TTC549 (cell line): ENCODE results near the gene BRPF3.

ENCODE experiments used
- FAIRE-seq: peaks from 2 replicates; lab custom pipeline; 2012; peaks lifted over from hg19 to GRCh38; lab: Jason Lieb, UNC

The BRPF3 gene

DNA sequence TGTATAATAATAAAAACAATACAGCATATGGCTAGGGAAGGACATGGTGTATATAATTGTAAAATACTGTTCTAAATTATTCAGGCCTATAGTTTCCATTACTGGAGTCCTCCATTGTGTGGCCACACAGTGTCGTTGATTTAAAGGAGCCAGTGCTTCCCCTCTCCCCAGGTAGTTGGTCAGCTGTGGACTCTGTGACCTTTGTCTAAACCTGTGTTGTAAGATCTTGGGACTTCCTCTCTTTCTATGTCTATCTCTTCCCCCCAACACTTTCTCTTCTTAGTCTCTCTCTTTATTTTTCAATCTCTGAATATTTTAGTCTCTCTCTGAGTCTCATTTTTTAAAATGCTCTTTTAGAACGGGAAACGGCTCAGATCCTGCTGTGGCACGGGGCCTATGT lies 35.6 kb downstream of the BRPF3 start:
- FAIRE-seq: no peak

DNA sequence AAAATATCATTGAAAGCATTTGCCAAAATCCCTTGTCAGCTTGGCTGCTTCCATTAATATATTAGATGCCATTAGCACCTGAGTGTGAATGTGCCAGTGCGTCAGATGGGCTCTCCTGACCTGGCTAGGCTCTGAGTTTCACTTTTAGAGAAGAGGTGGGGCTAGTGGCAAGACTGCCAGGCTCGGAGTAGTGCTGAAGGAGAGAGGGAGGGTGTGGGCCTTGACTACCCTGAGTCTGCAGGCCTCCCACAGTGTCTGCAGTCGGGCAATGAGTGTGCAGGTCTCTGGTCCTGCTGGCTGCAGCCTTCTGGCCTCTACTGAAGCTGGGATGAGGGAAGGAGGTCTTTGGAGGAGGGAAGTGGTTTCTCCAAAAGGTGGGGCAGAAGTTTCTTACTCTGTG lies 38.8 kb downstream of the BRPF3 start:
- no peak for FAIRE-seq

DNA sequence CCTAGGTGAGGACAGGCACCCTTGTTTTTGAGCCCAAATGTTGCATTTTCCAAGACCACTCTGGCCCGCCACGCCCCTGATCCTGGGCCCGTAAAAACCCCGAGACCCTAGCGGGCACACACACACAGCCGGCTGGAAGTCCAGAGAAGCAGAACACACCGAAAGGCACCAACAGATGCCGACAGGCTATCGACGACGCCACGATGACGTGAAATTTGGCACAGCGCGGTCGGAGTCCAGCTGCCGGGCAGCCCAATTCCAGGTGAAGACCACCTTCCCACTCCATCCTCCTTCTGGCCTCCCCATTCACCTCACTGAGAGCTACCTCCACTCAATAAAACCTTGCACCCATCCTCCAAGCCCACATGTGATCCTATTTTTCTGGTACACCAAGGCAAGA lies 39.3 kb downstream of the BRPF3 start:
- no peak for FAIRE-seq

DNA sequence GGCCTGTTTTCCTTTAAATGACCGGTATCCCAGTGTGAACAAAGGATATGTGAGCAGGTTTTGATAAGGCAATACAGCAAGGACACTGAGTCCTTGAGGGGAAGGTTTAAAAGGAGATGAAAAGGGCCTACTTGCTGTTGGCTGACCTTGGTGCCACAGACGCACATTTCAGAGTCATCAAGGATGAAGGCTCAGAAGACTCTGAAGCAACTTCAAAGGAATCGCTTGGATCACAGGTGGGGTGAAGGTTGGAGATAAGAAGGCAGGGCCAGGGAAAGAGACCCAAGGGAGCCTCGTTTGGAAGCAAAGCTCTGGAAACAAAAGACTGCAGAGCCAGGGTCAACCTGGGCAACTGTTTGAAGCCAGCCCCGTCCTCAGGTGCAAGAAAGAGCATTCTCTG lies 43.2 kb downstream of the BRPF3 start:
- FAIRE-seq: no peak

DNA sequence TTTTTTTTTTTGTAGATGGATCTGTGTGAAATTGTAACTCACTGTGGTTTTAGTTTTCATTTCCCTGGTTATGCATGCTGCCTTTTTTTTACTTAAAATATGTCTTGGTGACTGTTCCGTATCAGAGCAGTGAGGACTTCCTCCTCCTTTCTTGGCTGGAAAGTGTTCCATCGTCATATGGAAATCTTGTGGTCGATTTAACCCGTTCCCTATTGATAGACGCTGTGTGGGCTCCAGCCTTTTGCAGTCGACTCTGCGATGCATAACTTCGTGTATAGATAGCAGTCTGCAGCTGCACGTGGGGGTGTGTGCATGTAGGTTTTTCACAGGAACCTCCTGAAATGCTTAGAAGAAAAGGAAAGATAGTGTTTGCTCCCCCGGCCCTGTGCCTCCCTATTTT lies 45.2 kb downstream of the BRPF3 start:
- no peak for FAIRE-seq

DNA sequence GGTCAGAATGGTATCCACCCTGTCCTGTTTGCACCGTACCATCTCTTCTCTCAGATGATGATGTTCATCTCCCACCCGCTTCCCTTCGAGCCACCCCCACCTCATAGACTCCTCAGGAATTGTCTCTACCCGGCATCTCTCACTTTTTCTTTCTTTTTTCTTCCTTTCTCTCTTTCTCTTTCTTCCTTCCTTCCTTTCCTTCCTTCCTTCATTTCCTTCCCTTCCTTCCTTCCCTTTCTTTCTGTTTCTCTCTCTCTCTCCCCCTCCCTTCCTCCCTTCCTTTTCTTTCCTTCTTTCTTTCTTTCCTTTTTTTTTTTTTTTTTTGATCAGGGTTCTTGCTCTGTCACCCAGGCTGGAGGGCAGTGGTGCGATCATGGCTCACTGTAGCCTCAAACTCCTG lies 45.6 kb downstream of the BRPF3 start:
- FAIRE-seq: no peak

DNA sequence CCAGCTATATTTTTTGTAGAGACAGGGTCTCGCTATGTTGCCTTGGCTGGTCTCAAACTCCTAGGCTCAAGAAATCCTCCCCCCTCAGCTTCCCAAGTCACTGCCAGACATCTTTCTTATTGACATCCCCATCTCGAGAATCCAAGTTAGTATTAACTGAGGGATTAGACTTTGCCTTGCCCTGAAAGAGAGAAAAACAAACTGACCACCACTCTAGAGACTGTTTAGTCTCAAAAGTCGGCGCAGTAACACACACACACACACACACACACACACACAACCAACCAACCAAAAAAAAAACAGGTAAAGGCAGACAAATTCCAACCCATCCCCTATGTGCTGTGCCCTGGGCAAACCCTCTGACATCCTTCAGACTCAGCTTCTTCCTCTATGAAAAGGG lies 46.1 kb downstream of the BRPF3 start:
- no peak for FAIRE-seq

DNA sequence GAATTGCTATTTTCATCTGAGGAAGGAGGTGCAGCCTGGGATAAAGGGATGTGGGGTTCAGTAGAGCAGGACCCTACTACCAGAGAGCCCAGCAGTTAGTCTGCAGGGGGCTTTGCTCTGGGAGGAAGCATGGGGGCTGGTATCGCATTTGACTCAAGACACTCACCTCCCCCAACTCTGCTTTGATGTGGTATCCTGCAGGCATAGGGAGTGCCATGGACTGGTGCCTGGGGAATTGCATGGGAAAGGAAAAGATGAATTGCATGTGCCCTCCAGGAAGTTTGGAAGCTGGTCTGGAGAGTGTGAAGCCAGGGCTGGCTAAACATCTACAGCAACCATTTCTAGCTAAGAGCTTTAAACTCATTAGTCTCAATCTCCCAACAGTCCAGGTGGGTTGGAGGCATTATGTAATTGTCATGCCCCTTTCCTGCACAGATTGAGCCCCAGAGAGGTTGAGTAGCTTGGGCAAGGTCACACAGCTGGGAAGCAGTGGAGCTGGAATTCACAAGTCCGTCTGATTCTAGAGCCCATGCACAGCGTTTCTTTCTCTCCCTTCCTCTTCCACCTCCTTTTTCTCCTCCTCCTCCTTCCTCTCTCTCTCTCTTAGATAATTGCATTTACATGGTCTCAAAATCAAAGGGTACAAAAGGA lies 47.1 kb downstream of the BRPF3 start:
- no peak for FAIRE-seq

GRCh38 chr6:36244641-36245280 lies 48.2 kb downstream of the BRPF3 start:
- no peak for FAIRE-seq

- no peak for FAIRE-seq
Observed at GRCh38 chr6:36245572-36246061, 49.1 kb downstream of the BRPF3 start.

DNA sequence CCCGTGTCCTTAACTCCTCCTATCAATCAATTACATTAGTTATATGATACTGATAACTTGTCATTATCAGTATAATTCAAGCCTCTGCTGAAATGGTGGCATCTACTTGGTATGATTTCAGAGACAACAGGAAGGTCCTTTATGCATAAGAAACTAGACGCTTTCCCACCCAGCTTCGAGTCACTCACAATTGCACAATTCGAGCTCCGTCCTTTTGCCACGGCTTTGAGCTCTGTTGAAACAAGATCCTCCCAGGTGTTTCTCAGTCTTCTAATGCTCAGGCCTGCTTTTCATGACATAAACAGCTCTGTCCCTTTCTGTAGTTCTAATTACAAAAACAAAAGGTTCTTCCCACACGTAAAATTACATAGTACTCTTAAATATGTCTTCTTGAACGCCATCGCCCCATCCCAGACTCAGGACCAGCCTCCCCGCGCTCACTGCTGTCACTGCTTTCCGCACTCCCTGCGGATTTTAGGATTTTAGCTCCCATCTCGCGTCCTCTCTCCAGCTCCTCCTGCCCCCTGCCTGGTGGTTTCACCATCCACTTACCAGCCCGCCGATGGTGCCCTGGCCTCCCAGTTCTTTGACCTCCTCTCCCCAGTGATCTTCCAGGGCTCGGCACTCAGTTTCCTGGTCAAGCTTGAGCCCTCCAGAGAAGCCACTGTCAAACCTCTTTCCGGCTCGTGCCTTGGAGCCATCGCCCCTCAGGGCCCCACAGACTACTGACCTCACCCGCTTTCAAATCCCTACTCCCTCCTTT lies 50.1 kb downstream of the BRPF3 start:
- no peak for FAIRE-seq

DNA sequence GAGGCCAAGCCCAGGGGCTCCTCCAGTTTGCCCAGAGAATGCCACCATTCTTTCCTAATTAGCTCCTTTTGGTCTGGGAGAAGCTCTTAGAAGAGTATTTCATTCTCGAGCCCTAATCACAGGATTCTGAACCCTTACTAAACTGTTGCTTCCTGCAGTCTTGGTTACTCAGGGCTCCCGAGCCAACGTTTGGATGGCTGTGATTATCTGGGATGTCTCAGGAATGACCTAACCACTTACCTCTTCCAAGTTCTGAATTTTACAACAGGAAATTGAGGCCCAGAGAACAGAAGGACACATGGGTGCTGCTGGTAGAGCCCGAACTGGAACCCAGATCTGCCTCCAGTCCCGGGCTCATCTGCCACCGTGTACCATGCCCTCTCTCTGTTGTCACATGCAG lies 51.1 kb downstream of the BRPF3 start:
- no peak for FAIRE-seq

DNA sequence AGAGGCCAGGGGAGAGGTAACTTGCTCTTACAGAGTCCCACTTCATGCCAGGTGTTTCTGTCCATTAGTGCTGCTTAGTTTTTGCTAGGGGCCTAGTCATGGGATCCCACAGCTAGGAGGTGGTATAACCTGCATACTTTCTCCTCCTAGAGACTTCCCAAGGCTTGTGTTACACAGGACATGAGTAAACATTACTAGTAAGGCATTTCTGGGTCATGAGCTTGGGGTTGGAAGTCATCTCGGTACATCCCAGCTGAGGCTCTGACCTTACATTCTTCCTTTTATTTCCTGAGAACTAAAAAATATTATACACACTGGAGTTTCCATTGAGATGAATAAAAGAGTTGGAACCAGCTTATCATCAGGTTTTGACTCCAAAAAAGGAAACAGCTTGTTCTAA lies 52.4 kb downstream of the BRPF3 start:
- FAIRE-seq: no peak

GRCh38 chr6:36249536-36249935 lies 53.0 kb downstream of the BRPF3 start:
- FAIRE-seq: no peak

- no peak for FAIRE-seq
Observed at GRCh38 chr6:36252005-36252404, 55.5 kb downstream of the BRPF3 start.

- FAIRE-seq: no peak
Observed at GRCh38 chr6:36263390-36264000, 67.0 kb downstream of the BRPF3 start.

- no peak for FAIRE-seq
Observed at GRCh38 chr6:36265744-36266143, 69.2 kb downstream of the BRPF3 start.

GRCh38 chr6:36266913-36267644 lies 70.5 kb downstream of the BRPF3 start:
- FAIRE-seq: no peak

- FAIRE-seq: no peak
Observed at GRCh38 chr6:36267731-36268477, 71.4 kb downstream of the BRPF3 start.

- FAIRE-seq: no peak
Observed at GRCh38 chr6:36268478-36269275, 72.1 kb downstream of the BRPF3 start.
